ENCODE results near the gene BMX.

DNA sequence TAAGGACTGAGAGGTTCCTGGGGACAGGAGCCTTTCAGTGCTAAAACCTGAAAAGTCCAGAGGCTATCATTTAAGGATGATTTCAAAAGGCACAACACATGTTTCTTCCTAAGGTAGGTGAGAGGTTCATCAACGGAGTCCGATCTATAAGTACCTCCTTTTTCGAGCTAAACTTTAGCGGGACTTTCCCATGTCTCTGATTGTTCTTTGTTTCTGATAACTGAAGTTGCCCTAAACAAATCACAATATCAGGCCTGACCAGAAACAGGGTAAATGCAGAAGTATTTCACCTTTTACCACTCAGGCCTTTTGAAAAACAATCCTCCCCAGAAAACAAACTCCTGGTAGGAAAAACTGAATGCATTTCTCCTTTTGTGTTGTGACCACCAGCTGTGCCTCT lies 25.1 kb upstream of the BMX start:
- no peak for TF ChIP-seq EZH2phosphoT487 (IDR thresholded peaks at IDR 0.05; ENCODE audit: insufficient read depth, low read depth)
- TF ChIP-seq EZH2 (IDR thresholded peaks at IDR 0.05; ENCODE audit: insufficient read depth, poor library complexity, severe bottlenecking): no peak

Data from GM23248 (cell line).